LNCaP clone FGC (cell line): ENCODE data around the gene ADGRD2.

Experiments
- DNase-seq: peaks from one replicate; pipeline ENCODE4 v3.0.0-alpha.2; 2011; ENCODE audit warnings: low read depth
- H3K4me3 ChIP-seq: 2 replicates; pipeline ENCODE4 v1.5.1; 2011; ENCODE audit warnings: mild to moderate bottlenecking, low read depth, low read length, control low read depth
- TF ChIP-seq, protein P1 (sequence below): IDR thresholded peaks from 2 replicates; pipeline ENCODE4 v1.5.1; 2012; ENCODE audit warnings: mild to moderate bottlenecking; ENCODE audit not compliant: control insufficient read depth, insufficient read depth; ENCODE audit errors: extremely low read depth

ADGRD2 gene

DNA sequence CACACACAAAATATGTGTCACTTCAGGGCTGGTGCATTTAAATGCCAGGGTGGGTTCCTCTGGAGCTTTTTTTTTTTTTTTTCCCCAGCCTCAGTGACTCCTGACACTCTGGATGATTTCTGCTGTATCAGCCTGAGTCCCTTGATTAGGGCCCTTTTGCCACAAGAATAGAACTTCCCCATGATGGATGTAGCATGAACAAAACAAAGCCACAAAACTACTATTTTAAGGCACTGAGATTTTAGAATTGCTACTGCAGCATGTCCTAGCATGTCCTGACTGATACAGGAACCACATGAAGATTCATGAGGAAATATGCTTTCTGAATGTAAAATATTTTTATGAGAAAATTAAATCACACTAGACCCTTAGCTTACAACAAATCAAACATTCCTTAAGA, 13.9 kb upstream of the ADGRD2 start:
- no peak overlapping the region for H3K4me3 ChIP-seq
- DNase-seq, result no peak
- TF ChIP-seq, protein P1, sequence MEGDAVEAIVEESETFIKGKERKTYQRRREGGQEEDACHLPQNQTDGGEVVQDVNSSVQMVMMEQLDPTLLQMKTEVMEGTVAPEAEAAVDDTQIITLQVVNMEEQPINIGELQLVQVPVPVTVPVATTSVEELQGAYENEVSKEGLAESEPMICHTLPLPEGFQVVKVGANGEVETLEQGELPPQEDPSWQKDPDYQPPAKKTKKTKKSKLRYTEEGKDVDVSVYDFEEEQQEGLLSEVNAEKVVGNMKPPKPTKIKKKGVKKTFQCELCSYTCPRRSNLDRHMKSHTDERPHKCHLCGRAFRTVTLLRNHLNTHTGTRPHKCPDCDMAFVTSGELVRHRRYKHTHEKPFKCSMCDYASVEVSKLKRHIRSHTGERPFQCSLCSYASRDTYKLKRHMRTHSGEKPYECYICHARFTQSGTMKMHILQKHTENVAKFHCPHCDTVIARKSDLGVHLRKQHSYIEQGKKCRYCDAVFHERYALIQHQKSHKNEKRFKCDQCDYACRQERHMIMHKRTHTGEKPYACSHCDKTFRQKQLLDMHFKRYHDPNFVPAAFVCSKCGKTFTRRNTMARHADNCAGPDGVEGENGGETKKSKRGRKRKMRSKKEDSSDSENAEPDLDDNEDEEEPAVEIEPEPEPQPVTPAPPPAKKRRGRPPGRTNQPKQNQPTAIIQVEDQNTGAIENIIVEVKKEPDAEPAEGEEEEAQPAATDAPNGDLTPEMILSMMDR, result no peak

- DNase-seq, result no peak
- TF ChIP-seq, protein P1, result no peak
- no peak overlapping the region for H3K4me3 ChIP-seq
Observed at GRCh38 chr9:124437086-124437485, 13.2 kb upstream of the ADGRD2 start.

GRCh38 chr9:124438091-124438490, 12.2 kb upstream of the ADGRD2 start:
- TF ChIP-seq, protein P1, result no peak

DNA sequence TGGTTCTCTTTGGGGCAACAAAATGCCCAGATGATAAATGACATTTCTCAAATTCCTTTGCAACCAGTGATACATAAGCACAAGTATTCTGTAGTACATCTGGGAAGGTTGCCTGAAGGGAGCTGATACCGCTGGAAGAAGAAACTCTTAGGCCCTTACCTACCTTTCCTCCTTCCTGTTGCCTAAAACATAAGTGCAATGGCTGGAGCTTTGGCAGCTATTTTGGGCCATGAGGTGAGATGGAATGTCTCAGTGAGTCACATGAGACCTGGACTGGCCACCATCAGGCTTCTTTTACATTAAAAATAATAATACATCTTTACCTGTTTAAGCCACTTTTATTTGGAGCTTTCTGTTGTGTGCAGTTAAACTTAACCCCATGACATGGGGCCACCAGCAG, 11.2 kb upstream of the ADGRD2 start:
- no peak for DNase-seq
- no peak overlapping the region for H3K4me3 ChIP-seq
- TF ChIP-seq, protein P1, result no peak

More at GRCh38 chr9:124438091-124438490, 12.2 kb upstream of the ADGRD2 start:
- no peak for DNase-seq
- H3K4me3 ChIP-seq, result no peak overlapping the region

- TF ChIP-seq, protein P1, result no peak
- no peak for DNase-seq
- H3K4me3 ChIP-seq, result no peak overlapping the region
Observed at GRCh38 chr9:124439686-124440243, 10.5 kb upstream of the ADGRD2 start.

- no peak for DNase-seq
- H3K4me3 ChIP-seq, result no peak overlapping the region
- TF ChIP-seq, protein P1, result no peak
Observed at GRCh38 chr9:124440786-124441185, 9.5 kb upstream of the ADGRD2 start.

DNA sequence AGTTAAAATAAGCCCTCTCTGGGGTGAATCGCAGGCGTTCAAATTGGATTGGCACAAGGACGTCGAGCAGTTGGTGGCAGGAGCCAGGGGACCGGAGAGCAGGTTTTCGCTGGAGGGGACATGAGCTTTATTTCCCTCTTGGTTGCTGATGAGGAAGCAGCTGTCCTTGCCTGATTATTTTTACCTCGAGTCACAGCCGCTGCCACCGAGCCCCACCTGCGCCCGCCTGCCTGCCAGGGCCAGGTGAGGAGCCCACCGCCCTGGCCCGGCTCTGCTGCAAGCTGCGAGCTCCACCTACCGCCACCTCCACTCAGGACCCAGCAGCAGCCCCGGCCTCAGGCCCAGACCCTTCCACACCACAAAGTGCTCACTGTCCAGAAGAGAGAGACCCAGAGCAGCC, 9.0 kb upstream of the ADGRD2 start:
- no peak for DNase-seq
- H3K4me3 ChIP-seq, result no peak overlapping the region
- TF ChIP-seq, protein P1, result no peak
